Activated naive CD4-positive, alpha-beta T cell treated with anti-CD3 and anti-CD28 coated beads for 36 hours (primary cell): ENCODE results near the gene KAZALD1. TPM values are rescaled to one million over a fixed set of nuclear protein-coding genes. Genes with fewer than 3 reads are reported as not detected.

ENCODE experiments used
- CTCF ChIA-PET: fragments of 350-600 bp; sonication (Branson Sonifier 250); formaldehyde crosslinking; loops from one replicate; lab custom pipeline; 2021; ENCODE audit warnings: antibody characterized with exemption; lab: Charles Lee
- DNase-seq: peaks from one replicate; pipeline ENCODE4 v3.0.0-alpha.2; 2020
- H3K27ac Mint-ChIP-seq: one replicate; pipeline ENCODE4 v1.8.0; 2021; ENCODE audit warnings: mild to moderate bottlenecking, mixed read lengths
- H3K27me3 Mint-ChIP-seq: one replicate; pipeline ENCODE4 v1.8.0; 2021; ENCODE audit warnings: low read depth, mixed read lengths
- H3K36me3 Mint-ChIP-seq: one replicate; pipeline ENCODE4 v1.8.0; 2021; ENCODE audit warnings: low read depth, mixed read lengths
- H3K4me1 Mint-ChIP-seq: one replicate; pipeline ENCODE4 v1.8.0; 2021; ENCODE audit warnings: low read depth, mixed read lengths
- H3K4me3 Mint-ChIP-seq: one replicate; pipeline ENCODE4 v1.8.0; 2021; ENCODE audit warnings: mild to moderate bottlenecking, moderate library complexity, mixed read lengths
- H3K9me3 Mint-ChIP-seq: one replicate; pipeline ENCODE4 v1.8.0; 2021; ENCODE audit warnings: mixed read lengths
- intact Hi-C: fragments of 100-400 bp; cut with micrococcal nuclease; formaldehyde crosslinking; loops from one replicate; pipeline ENCODE4 v1.15.1; 2023
- total RNA-seq, 2 experiments: library from RNA; stranded (reverse); gene quantifications; one replicate each; pipeline ENCODE4 v1.2.3, GENCODE V29; 2021

KAZALD1 gene
- total RNA-seq, 2 experiments from 2014 or later = 0.52 to 0.62 TPM

DNA sequence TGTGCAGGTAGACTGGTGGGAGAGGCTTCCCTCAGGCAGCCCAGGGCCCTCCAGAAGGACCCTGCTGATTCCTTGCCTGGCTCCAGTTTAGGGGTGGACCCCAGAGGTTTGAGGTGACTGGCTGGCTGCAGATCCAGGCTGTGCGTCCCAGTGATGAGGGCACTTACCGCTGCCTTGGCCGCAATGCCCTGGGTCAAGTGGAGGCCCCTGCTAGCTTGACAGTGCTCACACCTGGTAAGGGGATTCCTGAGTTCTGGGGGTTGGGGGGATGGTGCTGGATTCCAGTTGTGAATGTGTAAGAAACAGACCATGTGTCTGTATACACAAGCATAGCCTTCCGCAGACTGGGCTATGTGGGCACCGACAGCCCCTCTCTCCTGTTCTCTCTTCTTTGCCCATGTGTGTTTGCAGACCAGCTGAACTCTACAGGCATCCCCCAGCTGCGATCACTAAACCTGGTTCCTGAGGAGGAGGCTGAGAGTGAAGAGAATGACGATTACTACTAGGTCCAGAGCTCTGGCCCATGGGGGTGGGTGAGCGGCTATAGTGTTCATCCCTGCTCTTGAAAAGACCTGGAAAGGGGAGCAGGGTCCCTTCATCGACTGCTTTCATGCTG is 2.7 kb downstream of the KAZALD1 start:
- Mint-ChIP-seq H3K4me3 (no peak overlapping the region), H3K9me3 (no peaks in the 10 kb centered on the region), H3K36me3 (no peaks in the 10 kb centered on the region), H3K27ac (no peak overlapping the region), H3K27me3 (peaks cover 39% of the 10 kb centered on the region), H3K4me1 (peaks cover 39% of the 10 kb centered on the region)
- CTCF ChIA-PET = interaction anchor here (3.0 to 13.7 kb wide), 4 partner anchors 19 to 77 kb away, joined by 8 to 326 read pairs (median 16); no protein-coding TSS in a partner anchor
- intact Hi-C loops = no loop called here
- DNase-seq = no peak

DNA sequence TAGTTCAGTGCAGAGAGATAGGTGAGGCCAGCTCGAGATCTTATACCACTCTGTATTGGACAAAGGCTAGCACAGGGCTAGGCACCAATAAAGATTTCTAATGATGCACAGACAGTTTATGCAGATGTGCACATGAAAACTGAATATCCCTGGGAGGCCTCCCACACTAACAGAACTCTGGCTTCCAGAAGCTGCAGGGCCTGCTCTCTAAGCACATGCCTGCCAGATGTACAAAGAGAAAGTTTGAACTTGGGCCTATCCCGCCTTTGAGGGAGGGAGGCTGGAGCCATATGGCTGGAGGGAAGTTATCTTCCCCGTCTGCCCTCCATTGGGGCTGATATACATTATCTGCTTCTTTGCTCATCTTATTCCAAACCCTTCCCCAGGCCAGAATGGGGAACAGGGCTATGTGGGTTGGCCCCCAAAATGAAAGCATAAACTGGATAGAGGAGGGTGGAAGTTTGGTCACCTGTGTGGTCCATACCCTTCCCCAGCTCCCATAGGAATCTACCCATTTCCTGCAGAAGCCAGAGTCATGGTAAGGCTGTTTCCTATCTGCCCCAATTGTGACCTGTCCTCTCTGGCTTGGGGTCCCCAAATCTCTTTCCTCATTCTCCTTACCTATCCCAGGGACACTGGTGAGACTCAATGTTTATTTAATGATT is 3.8 kb downstream of the KAZALD1 start:
- peaks cover 35% of the 10 kb centered on the region for H3K4me1 Mint-ChIP-seq
- H3K36me3 Mint-ChIP-seq = no peaks in the 10 kb centered on the region
- H3K9me3 Mint-ChIP-seq = no peaks in the 10 kb centered on the region
- no peak overlapping the region for H3K27ac Mint-ChIP-seq
- intact Hi-C loops = no loop called here
- peaks cover 39% of the 10 kb centered on the region for H3K27me3 Mint-ChIP-seq
- no peak overlapping the region for H3K4me3 Mint-ChIP-seq
- no peak for DNase-seq
- CTCF ChIA-PET = interaction anchor here (0.9 to 13.7 kb wide), 5 partner anchors 20 to 76 kb away, joined by 4 to 326 read pairs (median 14); no protein-coding TSS in a partner anchor

GRCh38 chr10:101066146-101066895 is 4.5 kb downstream of the KAZALD1 start:
- Mint-ChIP-seq H3K4me3 (peak overlapping the region; percentile 34), H3K36me3 (no peaks in the 10 kb centered on the region), H3K27ac (no peak overlapping the region), H3K9me3 (no peaks in the 10 kb centered on the region), H3K4me1 (peaks cover 34% of the 10 kb centered on the region), H3K27me3 (peaks cover 39% of the 10 kb centered on the region)
- intact Hi-C loops = no loop called here
- peak; percentile 66 for DNase-seq
- CTCF ChIA-PET = interaction anchor here (0.6 to 13.7 kb wide), 11 partner anchors 9 to 76 kb away, joined by 3 to 326 read pairs (median 5); partner anchors contain the start of genes PDZD7 and SFXN3

DNA sequence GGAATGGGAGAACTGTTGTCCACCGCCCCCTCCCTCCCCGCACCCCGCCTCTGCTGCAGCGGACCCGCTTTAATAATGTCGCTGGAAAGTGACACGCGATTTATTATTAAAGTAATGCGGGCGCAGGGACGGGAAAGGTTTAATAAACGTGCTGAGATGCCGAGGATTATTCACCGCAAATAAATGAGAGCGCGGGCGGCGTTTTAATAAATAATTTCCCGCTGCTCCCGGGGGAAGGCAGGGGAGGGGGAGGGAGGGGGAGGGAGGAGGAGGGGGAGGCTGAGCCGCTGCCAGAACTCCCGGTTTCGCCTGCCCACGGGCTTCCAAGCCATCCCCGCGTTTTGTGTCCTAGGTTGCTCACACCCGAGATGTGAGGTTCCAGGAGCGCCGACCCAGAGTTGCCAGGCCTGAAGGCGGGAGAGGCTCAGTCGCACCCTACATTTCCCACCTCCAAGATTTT is 5.1 kb downstream of the KAZALD1 start:
- Mint-ChIP-seq H3K4me1 (peaks cover 28% of the 10 kb centered on the region), H3K36me3 (no peaks in the 10 kb centered on the region), H3K27me3 (peaks cover 38% of the 10 kb centered on the region), H3K9me3 (no peaks in the 10 kb centered on the region), H3K4me3 (peak overlapping the region; percentile 66), H3K27ac (no peak overlapping the region)
- intact Hi-C loops = no loop called here
- DNase-seq = peak; percentile 12
- CTCF ChIA-PET = interaction anchor here (0.6 to 13.7 kb wide), 15 partner anchors 8 to 714 kb away, joined by 3 to 326 read pairs (median 4); partner anchors contain the start of genes PDZD7 and SFXN3

GRCh38 chr10:101067356-101068083 is 5.7 kb downstream of the KAZALD1 start:
- H3K9me3 Mint-ChIP-seq = no peaks in the 10 kb centered on the region
- peak; percentile 90 for DNase-seq
- H3K27me3 Mint-ChIP-seq = peaks cover 40% of the 10 kb centered on the region
- intact Hi-C loops = loop anchor here (1.0 kb wide), 4 partner anchors 7 to 48 kb away; no protein-coding TSS in a partner anchor
- CTCF ChIA-PET = interaction anchor here (0.6 to 13.7 kb wide), 17 partner anchors 8 to 713 kb away, joined by 3 to 326 read pairs (median 4); partner anchors contain the start of genes PDZD7 and SFXN3
- no peak overlapping the region for H3K27ac Mint-ChIP-seq
- H3K36me3 Mint-ChIP-seq = no peaks in the 10 kb centered on the region
- H3K4me3 Mint-ChIP-seq = peak overlapping the region; percentile 66
- peaks cover 23% of the 10 kb centered on the region for H3K4me1 Mint-ChIP-seq

DNA sequence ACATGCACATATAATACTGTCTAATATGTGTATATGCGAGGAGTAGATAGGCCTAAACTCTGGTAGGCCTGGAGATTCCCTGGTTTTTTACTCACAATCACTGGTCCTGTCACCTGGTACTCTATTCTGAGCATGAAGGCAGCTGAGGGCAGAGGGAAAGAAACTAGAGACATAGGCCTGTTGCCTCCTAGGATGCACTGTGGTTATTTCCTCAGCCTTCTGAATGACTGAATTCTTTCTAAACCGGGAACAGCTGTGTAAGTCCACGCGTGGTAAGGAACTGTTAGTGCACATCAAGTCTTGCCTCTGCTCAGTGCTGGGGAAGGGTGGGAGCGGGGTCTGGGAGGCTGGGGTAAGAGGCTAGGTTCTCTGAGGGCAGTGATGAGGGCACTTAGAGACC is 7.7 kb downstream of the KAZALD1 start:
- no peak overlapping the region for H3K4me3 Mint-ChIP-seq
- no peak overlapping the region for H3K27ac Mint-ChIP-seq
- intact Hi-C loops = no loop called here
- CTCF ChIA-PET = interaction anchor here (0.7 to 13.7 kb wide), 6 partner anchors 10 to 73 kb away, joined by 3 to 326 read pairs (median 6); no protein-coding TSS in a partner anchor
- H3K4me1 Mint-ChIP-seq = peaks cover 15% of the 10 kb centered on the region
- no peaks in the 10 kb centered on the region for H3K36me3 Mint-ChIP-seq
- H3K9me3 Mint-ChIP-seq = no peaks in the 10 kb centered on the region
- peaks cover 42% of the 10 kb centered on the region for H3K27me3 Mint-ChIP-seq
- no peak for DNase-seq

DNA sequence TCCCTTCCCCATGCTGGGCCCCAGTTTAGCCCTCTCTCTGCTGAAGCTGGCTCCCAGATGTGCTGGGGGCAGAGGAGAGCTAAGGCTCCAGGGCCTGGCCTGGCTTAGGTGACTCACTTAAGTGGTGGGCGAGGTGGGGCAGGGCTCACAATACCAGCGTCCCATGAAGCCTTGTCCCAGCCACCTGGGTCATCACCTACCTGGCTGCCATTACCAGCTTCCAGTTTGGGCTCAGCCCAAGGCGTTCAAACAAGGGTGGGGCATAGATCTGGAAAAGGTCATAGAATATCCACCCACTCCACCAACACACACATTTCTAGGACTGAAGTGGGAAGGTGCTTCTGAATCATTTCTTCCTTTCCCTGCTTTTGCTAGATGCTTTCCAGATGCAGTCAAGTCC is 8.3 kb downstream of the KAZALD1 start:
- Mint-ChIP-seq H3K27ac (no peak overlapping the region), H3K9me3 (no peaks in the 10 kb centered on the region), H3K36me3 (no peaks in the 10 kb centered on the region), H3K4me1 (peaks cover 15% of the 10 kb centered on the region), H3K4me3 (no peak overlapping the region), H3K27me3 (peaks cover 38% of the 10 kb centered on the region)
- DNase-seq = no peak
- intact Hi-C loops = no loop called here
- CTCF ChIA-PET = interaction anchor here (0.9 to 3.5 kb wide), 2 partner anchors 10 to 14 kb away, joined by 3 to 19 read pairs; no protein-coding TSS in a partner anchor

DNA sequence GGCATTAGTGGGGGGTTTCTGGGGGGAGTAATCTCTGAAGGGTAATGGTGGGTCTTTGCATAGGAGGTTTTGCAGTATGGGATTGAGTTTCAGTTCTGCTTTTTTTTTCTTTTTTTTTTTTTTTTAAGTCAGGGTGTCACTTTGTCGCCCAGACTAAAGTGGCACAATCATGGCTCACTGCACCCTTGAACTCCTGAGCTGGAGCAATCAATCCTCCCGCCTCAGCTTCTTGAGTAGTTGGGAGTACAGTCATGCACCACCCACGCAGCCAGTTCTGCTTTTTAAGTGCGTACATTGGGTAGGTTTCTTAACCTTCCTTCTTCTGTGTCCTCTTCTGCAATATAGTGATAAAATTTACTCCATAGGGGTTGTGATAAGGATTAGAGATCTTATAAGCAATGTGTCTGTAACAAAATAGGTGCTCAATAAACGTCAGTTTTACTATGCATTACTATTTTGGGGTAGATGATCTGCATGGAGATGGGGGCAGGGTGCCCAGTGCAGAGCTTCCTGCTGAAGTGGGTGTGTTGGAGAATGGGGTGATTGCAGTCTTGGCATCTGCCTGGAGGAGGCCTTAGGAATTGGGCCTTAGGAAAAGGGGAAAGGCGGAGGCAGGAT is 9.6 kb downstream of the KAZALD1 start:
- no peak overlapping the region for H3K27ac Mint-ChIP-seq
- no peak overlapping the region for H3K4me3 Mint-ChIP-seq
- H3K36me3 Mint-ChIP-seq = no peaks in the 10 kb centered on the region
- intact Hi-C loops = no loop called here
- CTCF ChIA-PET = interaction anchor here (0.6 to 1.6 kb wide), 5 partner anchors 20 to 77 kb away, joined by 3 to 6 read pairs (median 4); no protein-coding TSS in a partner anchor
- H3K27me3 Mint-ChIP-seq = peaks cover 34% of the 10 kb centered on the region
- peaks cover 9% of the 10 kb centered on the region for H3K4me1 Mint-ChIP-seq
- H3K9me3 Mint-ChIP-seq = no peaks in the 10 kb centered on the region
- DNase-seq = peak; percentile 47

- Mint-ChIP-seq H3K36me3 (no peaks in the 10 kb centered on the region), H3K9me3 (no peaks in the 10 kb centered on the region), H3K4me3 (no peak overlapping the region), H3K27ac (no peak overlapping the region), H3K4me1 (peaks cover 4% of the 10 kb centered on the region), H3K27me3 (peaks cover 29% of the 10 kb centered on the region)
- CTCF ChIA-PET = interaction anchor here (0.6 to 1.6 kb wide), 5 partner anchors 20 to 142 kb away, joined by 3 to 6 read pairs (median 4); no protein-coding TSS in a partner anchor
- DNase-seq = no peak
- intact Hi-C loops = no loop called here
Measured at GRCh38 chr10:101071885-101072433, 10.2 kb downstream of the KAZALD1 start.

- intact Hi-C loops = no loop called here
- H3K27me3 Mint-ChIP-seq = peaks cover 29% of the 10 kb centered on the region
- no peaks in the 10 kb centered on the region for H3K9me3 Mint-ChIP-seq
- no peak for DNase-seq
- CTCF ChIA-PET = no interaction called here
- H3K4me1 Mint-ChIP-seq = no peaks in the 10 kb centered on the region
- H3K4me3 Mint-ChIP-seq = no peak overlapping the region
- H3K27ac Mint-ChIP-seq = no peak overlapping the region
- no peaks in the 10 kb centered on the region for H3K36me3 Mint-ChIP-seq
Measured at GRCh38 chr10:101072923-101073322, 11.1 kb downstream of the KAZALD1 start.

DNA sequence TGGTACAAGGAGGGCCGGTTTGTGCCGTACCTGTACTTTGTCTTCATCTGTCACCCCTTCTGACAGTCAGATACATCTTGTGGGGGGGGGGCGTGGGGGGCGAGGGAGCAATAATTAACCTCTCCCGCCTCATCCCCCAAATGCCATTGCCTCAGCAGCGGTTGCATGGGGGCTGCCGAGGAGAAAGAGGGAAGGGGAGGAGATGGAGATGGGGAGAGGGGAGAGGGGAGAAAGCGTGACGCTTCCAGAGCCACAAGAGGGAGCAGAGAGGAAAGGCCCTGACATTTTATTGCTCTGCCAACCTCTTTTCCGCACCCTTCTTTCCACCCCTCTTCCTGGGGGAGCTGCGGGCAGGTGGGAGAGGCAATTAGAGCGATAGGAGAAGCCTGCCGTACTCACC is 11.8 kb downstream of the KAZALD1 start:
- Mint-ChIP-seq H3K27ac (no peak overlapping the region), H3K9me3 (no peaks in the 10 kb centered on the region), H3K4me1 (no peaks in the 10 kb centered on the region), H3K36me3 (no peaks in the 10 kb centered on the region), H3K4me3 (no peak overlapping the region), H3K27me3 (peaks cover 30% of the 10 kb centered on the region)
- no peak for DNase-seq
- intact Hi-C loops = no loop called here
- CTCF ChIA-PET = interaction anchor here (1.5 to 3.3 kb wide), 3 partner anchors 13 to 68 kb away, joined by 6 to 19 read pairs (median 6); no protein-coding TSS in a partner anchor
